ENCODE measurements around the gene ZNF579. TPM values are rescaled to one million over a fixed set of nuclear protein-coding genes. Genes with fewer than 3 reads are reported as not detected.

Gene ZNF579
- polyA plus RNA-seq, 2 of the 4 experiments (the other 2 are of a cell fraction) = 6.5 to 16.2 TPM

DNA sequence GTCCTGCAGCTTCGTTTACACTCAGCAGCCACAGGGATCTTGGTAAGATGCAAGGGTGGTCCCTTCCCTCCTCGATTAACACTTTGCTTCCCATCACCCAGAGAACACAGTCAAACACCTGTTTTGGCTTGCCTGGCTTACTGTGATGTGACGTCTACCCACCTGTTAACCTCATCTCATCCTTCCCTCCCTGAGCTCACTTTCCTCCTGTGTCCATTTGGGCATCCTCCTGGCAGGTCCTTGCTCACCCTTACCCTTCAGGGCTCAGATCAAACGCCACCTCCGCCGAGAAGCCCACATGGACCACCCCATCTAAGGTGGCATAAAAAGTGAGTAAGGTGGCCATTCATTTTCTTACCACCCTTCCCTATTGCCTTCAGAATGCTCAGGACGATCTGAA, 9.5 kb upstream of the ZNF579 start:
- CTCF ChIA-PET = interaction anchor here (1.2 to 1.8 kb wide), 3 partner anchors 14 to 85 kb away, joined by 3 to 8 read pairs (median 6); no protein-coding TSS in a partner anchor
- FAIRE-seq (peak; percentile 39), ATAC-seq (no peak), DNase-seq (ENCODE audit: low read depth in 1 of 2, low spot score in 1 of 2) (no peak)
- Histone ChIP-seq H3K4me2 (no peak overlapping the region), H3K27ac (no peak overlapping the region), H3K4me3 (no peak overlapping the region), H3K9me3 (no peaks in the 10 kb centered on the region), H3K4me1 (peaks cover 16% of the 10 kb centered on the region)
- WGBS (ENCODE audit: missing lambda C conversion rate) = 58% methylated on average over 7 of the region's 7 CpGs
- POLR2A ChIA-PET = interaction anchor here (2.0 kb wide), 1 partner anchor 9 kb away, joined by 6 read pairs; the partner anchor contains the start of gene FIZ1
- no peak for TF ChIP-seq TFCP2L1 (CRISPR knock-in tag; IDR thresholded peaks at IDR 0.05)
- TF ChIP-seq, protein P1, sequence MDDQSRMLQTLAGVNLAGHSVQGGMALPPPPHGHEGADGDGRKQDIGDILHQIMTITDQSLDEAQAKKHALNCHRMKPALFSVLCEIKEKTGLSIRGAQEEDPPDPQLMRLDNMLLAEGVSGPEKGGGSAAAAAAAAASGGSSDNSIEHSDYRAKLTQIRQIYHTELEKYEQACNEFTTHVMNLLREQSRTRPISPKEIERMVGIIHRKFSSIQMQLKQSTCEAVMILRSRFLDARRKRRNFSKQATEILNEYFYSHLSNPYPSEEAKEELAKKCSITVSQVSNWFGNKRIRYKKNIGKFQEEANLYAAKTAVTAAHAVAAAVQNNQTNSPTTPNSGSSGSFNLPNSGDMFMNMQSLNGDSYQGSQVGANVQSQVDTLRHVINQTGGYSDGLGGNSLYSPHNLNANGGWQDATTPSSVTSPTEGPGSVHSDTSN (IDR thresholded peaks at IDR 0.05) = no peak
- no peak for TF ChIP-seq KDM5A (IDR thresholded peaks at IDR 0.05)
- no peak for TF ChIP-seq JUN (IDR thresholded peaks at IDR 0.05)
- TF ChIP-seq ZFP36 (IDR thresholded peaks at IDR 0.05; ENCODE audit: borderline replicate concordance, partially characterized antibody) = no peak
- no peak for TF ChIP-seq REST (IDR thresholded peaks at IDR 0.05)
- TF ChIP-seq CBX8 (IDR thresholded peaks at IDR 0.05) = no peak
- no peak for TF ChIP-seq HOXB5 (CRISPR knock-in tag; IDR thresholded peaks at IDR 0.05)
- no peak for TF ChIP-seq NPAS2 (CRISPR knock-in tag; IDR thresholded peaks at IDR 0.05; ENCODE audit: borderline replicate concordance)
- TF ChIP-seq EP300 (IDR thresholded peaks at IDR 0.05) = no peak
- no peak for TF ChIP-seq HMGXB4 (CRISPR knock-in tag; IDR thresholded peaks at IDR 0.05; ENCODE audit: borderline replicate concordance)
- TF ChIP-seq SREBF2 (IDR thresholded peaks at IDR 0.05) = no peak
- TF ChIP-seq FOXS1 (CRISPR knock-in tag; IDR thresholded peaks at IDR 0.05) = no peak
- no peak for TF ChIP-seq RCOR1 (IDR thresholded peaks at IDR 0.05; ENCODE audit: low read depth, low read length)
- no peak for TF ChIP-seq RNF2 (IDR thresholded peaks at IDR 0.05; ENCODE audit: borderline replicate concordance, low read depth)
- TF ChIP-seq MYC (IDR thresholded peaks at IDR 0.05; ENCODE audit: borderline replicate concordance, low read length) = no peak
- TF ChIP-seq JUNB (IDR thresholded peaks at IDR 0.05) = no peak
- no peak for TF ChIP-seq ZSCAN20 (CRISPR knock-in tag; IDR thresholded peaks at IDR 0.05)
- TF ChIP-seq RARB (CRISPR knock-in tag; IDR thresholded peaks at IDR 0.05) = no peak

DNA sequence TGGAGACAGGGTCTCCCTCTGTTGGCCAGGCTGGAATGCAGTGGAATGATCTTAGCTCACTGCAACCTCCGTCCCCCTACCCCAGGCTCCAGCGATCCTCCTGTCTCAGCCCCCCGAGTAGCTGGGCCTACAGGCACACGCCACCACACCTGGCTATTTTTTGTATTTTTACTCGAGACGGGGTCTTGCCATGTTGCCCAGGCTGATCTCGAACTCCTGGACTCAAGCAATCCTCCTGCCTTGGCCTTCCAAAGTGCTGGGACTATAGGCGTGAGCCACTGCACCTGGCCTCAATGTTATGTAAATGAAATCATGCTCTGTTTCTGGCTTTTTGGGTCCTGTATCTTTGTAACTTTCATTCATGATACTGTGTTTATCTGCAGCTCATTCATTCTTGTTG, 8.1 kb upstream of the ZNF579 start:
- Histone ChIP-seq H3K4me2 (no peak overlapping the region), H3K27ac (no peak overlapping the region), H3K4me1 (peaks cover 16% of the 10 kb centered on the region), H3K4me3 (no peak overlapping the region), H3K9me3 (no peaks in the 10 kb centered on the region)
- DNase-seq (ENCODE audit: low read depth in 1 of 2, low spot score in 1 of 2) (no peak), FAIRE-seq (no peak), ATAC-seq (no peak)
- ChIA-PET CTCF (interaction anchor here (0.6 to 3.7 kb wide), 10 partner anchors 9 to 121 kb away, joined by 3 to 14 read pairs (median 4); partner anchors contain the start of gene ZNF865), POLR2A (interaction anchor here (0.7 to 2.4 kb wide), 3 partner anchors 11 to 399 kb away, joined by 3 to 23 read pairs (median 5); partner anchors contain the start of genes FIZ1 and ZNF524)
- WGBS (ENCODE audit: missing lambda C conversion rate) = 89% methylated on average over 8 of the region's 8 CpGs
- TF ChIP-seq REST (IDR thresholded peaks at IDR 0.05) (no peak), HEYL (CRISPR knock-in tag; IDR thresholded peaks at IDR 0.05) (no peak), ZNF302 (CRISPR knock-in tag; IDR thresholded peaks at IDR 0.05) (no peak)

Data from A549 (cell line).